IMR-90 (cell line): Measurements from ENCODE around the gene CEMP1. TPM values are rescaled to one million over a fixed set of nuclear protein-coding genes. Genes with fewer than 3 reads are reported as not detected.

Experiments used
- ATAC-seq: fragments of 200-7000 bp; cut with Tn5 transposase; 2 replicates; pipeline ENCODE4 v1.9.1; 2020; ENCODE audit warnings: low read depth, mild to moderate bottlenecking, moderate library complexity
- BruUV-seq: library from RNA; stranded (reverse); fragments of 400-500 nt; replicated peaks from 2 replicates; lab custom pipeline; 2021; lab: Mats Ljungman, UMichigan
- CTCF ChIA-PET: fragments of 300-600 bp; formaldehyde crosslinking; extraction: SDS; loops from one replicate; lab custom pipeline; 2021; ENCODE audit warnings: antibody characterized with exemption; lab: Yijun Ruan, JAX
- POLR2A ChIA-PET: fragments of 300-600 bp; sonication (Branson Sonifier 250); formaldehyde crosslinking; loops from one replicate; lab custom pipeline; 2022; ENCODE audit warnings: antibody characterized with exemption; ENCODE audit not compliant: unreplicated experiment; lab: Charles Lee
- DNase-seq: peaks from one replicate; pipeline ENCODE4 v3.0.0; 2013
- H2AFZ ChIP-seq: replicated peaks from 2 replicates; pipeline ENCODE3; 2013; ENCODE audit warnings: low read length, mild to moderate bottlenecking; ENCODE audit not compliant: poor library complexity
- H2AK5ac ChIP-seq: 2 replicates; pipeline ENCODE4 v1.6.1; 2013; ENCODE audit warnings: low read depth, low read length, inconsistent platforms
- H2AK9ac ChIP-seq: replicated peaks from 2 replicates; pipeline ENCODE3; 2013; ENCODE audit warnings: mild to moderate bottlenecking, low read depth, low read length, moderate library complexity; ENCODE audit not compliant: poor library complexity
- H2BK120ac ChIP-seq: 2 replicates; pipeline ENCODE4 v1.6.1; 2013; ENCODE audit warnings: low read depth, low read length, inconsistent platforms
- H2BK15ac ChIP-seq: 3 replicates; pipeline ENCODE4 v1.6.1; 2013; ENCODE audit warnings: low read depth, low read length, inconsistent platforms
- H2BK20ac ChIP-seq: 2 replicates; pipeline ENCODE4 v1.6.1; 2013; ENCODE audit warnings: low read depth, mild to moderate bottlenecking, inconsistent platforms, low read length, moderate library complexity
- H2BK5ac ChIP-seq: 2 replicates; pipeline ENCODE4 v1.6.1; 2013; ENCODE audit warnings: mild to moderate bottlenecking, low read depth, low read length, inconsistent platforms; ENCODE audit not compliant: poor library complexity, severe bottlenecking
- H3K14ac ChIP-seq: replicated peaks from 2 replicates; pipeline ENCODE4 v1.6.1; 2013; ENCODE audit warnings: low read depth, low read length, inconsistent platforms
- H3K18ac ChIP-seq: 2 replicates; pipeline ENCODE4 v1.6.1; 2013; ENCODE audit warnings: low read depth, low read length, control low read depth
- H3K23ac ChIP-seq: 2 replicates; pipeline ENCODE4 v1.6.1; 2013; ENCODE audit warnings: low read depth, low read length, inconsistent platforms
- H3K27ac ChIP-seq: 2 replicates; pipeline ENCODE4 v1.5.1; 2013; ENCODE audit warnings: mild to moderate bottlenecking, control low read depth, low read length; ENCODE audit not compliant: insufficient read depth
- H3K27me3 ChIP-seq: 2 replicates; pipeline ENCODE4 v1.6.1; 2013; ENCODE audit warnings: low read length; ENCODE audit not compliant: control insufficient read depth, insufficient read depth
- H3K36me3 ChIP-seq: 2 replicates; pipeline ENCODE4 v1.6.1; 2013; ENCODE audit warnings: low read length, mixed read lengths; ENCODE audit not compliant: control insufficient read depth, insufficient read depth
- H3K4ac ChIP-seq: 2 replicates; pipeline ENCODE4 v1.6.1; 2013; ENCODE audit warnings: low read depth, low read length, inconsistent platforms
- H3K4me1 ChIP-seq: 2 replicates; pipeline ENCODE4 v1.6.1; 2013; ENCODE audit warnings: low read length, mixed read lengths; ENCODE audit not compliant: control insufficient read depth, insufficient read depth
- H3K4me2 ChIP-seq: 2 replicates; pipeline ENCODE4 v1.6.1; 2013; ENCODE audit warnings: low read depth, mild to moderate bottlenecking, control low read depth, low read length, moderate library complexity
- H3K4me3 ChIP-seq: 2 replicates; pipeline ENCODE4 v1.5.1; 2013; ENCODE audit warnings: low read depth, mild to moderate bottlenecking, control low read depth, low read length, moderate library complexity; ENCODE audit not compliant: insufficient read depth
- H3K56ac ChIP-seq: 2 replicates; pipeline ENCODE4 v1.6.1; 2013; ENCODE audit warnings: low read length, inconsistent platforms; ENCODE audit not compliant: insufficient read depth; ENCODE audit errors: extremely low read depth
- H3K79me1 ChIP-seq, 2 experiments: 2 replicates each; pipeline ENCODE4 v1.6.1; 2013; ENCODE audit warnings: low read length in 2 of 2, inconsistent platforms in 1 of 2, low read depth in 1 of 2
- H3K9ac ChIP-seq: 2 replicates; pipeline ENCODE4 v1.6.1; 2013; ENCODE audit warnings: low read depth, low read length, control low read depth
- H3K9me1 ChIP-seq: 2 replicates; pipeline ENCODE4 v1.6.1; 2013; ENCODE audit warnings: low read length, inconsistent platforms; ENCODE audit not compliant: insufficient read depth
- H3K9me3 ChIP-seq: 2 replicates; pipeline ENCODE4 v1.6.1; 2013; ENCODE audit warnings: low read length; ENCODE audit not compliant: control insufficient read depth, insufficient read depth
- H4K20me1 ChIP-seq: 2 replicates; pipeline ENCODE4 v1.6.1; 2013; ENCODE audit warnings: low read length, inconsistent platforms; ENCODE audit not compliant: insufficient read depth
- H4K5ac ChIP-seq: 2 replicates; pipeline ENCODE4 v1.6.1; 2013; ENCODE audit warnings: mild to moderate bottlenecking, low read depth, low read length, control low read depth
- H4K8ac ChIP-seq, 2 experiments: 2 replicates each; pipeline ENCODE4 v1.6.1; 2013; ENCODE audit warnings: low read depth in 2 of 2, low read length in 2 of 2, control low read depth in 1 of 2, inconsistent platforms in 1 of 2
- H4K91ac ChIP-seq: 2 replicates; pipeline ENCODE4 v1.6.1; 2013; ENCODE audit warnings: low read depth, low read length, inconsistent platforms; ENCODE audit not compliant: insufficient read depth
- BHLHE40 ChIP-seq: fragments of 150-350 bp; IDR thresholded peaks from 2 replicates; pipeline ENCODE4 v1.6.1; 2016; ENCODE audit warnings: mild to moderate bottlenecking, low read depth, low read length
- CEBPB ChIP-seq: IDR thresholded peaks from 2 replicates; pipeline ENCODE4 v1.6.1; 2012; ENCODE audit warnings: low read depth, low read length, improper control_type of control experiment
- CHD1 ChIP-seq: IDR thresholded peaks from 2 replicates; pipeline ENCODE4 v1.6.1; 2012; ENCODE audit warnings: low read depth, low read length, improper control_type of control experiment
- FOS ChIP-seq: fragments of 150-350 bp; IDR thresholded peaks from 2 replicates; pipeline ENCODE4 v1.6.1; 2016; ENCODE audit warnings: low read depth, low read length
- MAZ ChIP-seq: IDR thresholded peaks from 2 replicates; pipeline ENCODE4 v1.6.1; 2012; ENCODE audit warnings: low read depth, mild to moderate bottlenecking, low read length, improper control_type of control experiment, moderate library complexity, borderline replicate concordance
- MXI1 ChIP-seq: IDR thresholded peaks from 2 replicates; pipeline ENCODE4 v1.6.1; 2012; ENCODE audit warnings: low read depth, mild to moderate bottlenecking, low read length, moderate library complexity, borderline replicate concordance
- NFE2L2 ChIP-seq: fragments of 150-350 bp; IDR thresholded peaks from 2 replicates; pipeline ENCODE4 v1.6.1; 2016; ENCODE audit warnings: low read depth, mild to moderate bottlenecking, low read length
- POLR2A ChIP-seq: IDR thresholded peaks from 2 replicates; pipeline ENCODE4 v1.6.1; 2012; ENCODE audit warnings: mild to moderate bottlenecking, low read depth, low read length
- RAD21 ChIP-seq: IDR thresholded peaks from 2 replicates; pipeline ENCODE4 v1.6.1; 2012; ENCODE audit warnings: low read length, improper control_type of control experiment
- RCOR1 ChIP-seq: IDR thresholded peaks from 2 replicates; pipeline ENCODE4 v1.6.1; 2012; ENCODE audit warnings: mild to moderate bottlenecking, low read length, improper control_type of control experiment; ENCODE audit not compliant: insufficient replicate concordance
- RFX5 ChIP-seq: IDR thresholded peaks from 2 replicates; pipeline ENCODE4 v1.8.0; 2012; ENCODE audit warnings: low read depth, mild to moderate bottlenecking, low read length, moderate library complexity
- SMC3 ChIP-seq: fragments of 150-350 bp; IDR thresholded peaks from 2 replicates; pipeline ENCODE4 v1.6.1; 2016; ENCODE audit warnings: low read depth, mild to moderate bottlenecking, antibody characterized with exemption, low read length, moderate library complexity
- WGBS, 2 experiments: methylation state at CpG; one replicate each; pipeline versions ENCODE4 v1.1.5 to v1.1.7; 2013; ENCODE audit warnings: missing lambda C conversion rate in 2 of 2; ENCODE audit not compliant: insufficient read length in 1 of 2; ENCODE audit errors: extremely low coverage in 2 of 2; 5-methylcytosine and 5-hydroxymethylcytosine counted together
- dilution Hi-C: fragments of 300-500 bp; cut with HindIII; formaldehyde crosslinking; loops from one replicate; pipeline ENCODE4 v1.14.3; 2018; ENCODE audit warnings: low sequenced_read_pairs; ENCODE audit not compliant: unreplicated experiment
- in situ Hi-C: fragments of 300-500 bp; cut with MboI; formaldehyde crosslinking; loops from 3 replicates; pipeline ENCODE4 v1.14.3; 2019; ENCODE audit warnings: low sequenced_read_pairs, inconsistent platforms, mixed read lengths
- intact Hi-C: fragments of 100-400 bp; cut with micrococcal nuclease; formaldehyde crosslinking; loops from 2 replicates; pipeline ENCODE4 v1.10.0; 2022
- polyA plus RNA-seq, 3 experiments: library from polyadenylated mRNA; depleted of rRNA; stranded (reverse); fragments of >200 nt; gene quantifications; 2 replicates each; pipeline ENCODE4 v1.2.3, GENCODE V29; 2012; ENCODE audit warnings: low replicate concordance in 1 of 3
- total RNA-seq: library from RNA; depleted of rRNA; stranded (reverse); fragments of >200 nt; gene quantifications from 2 replicates; pipeline ENCODE4 v1.2.3, GENCODE V29; 2012
- TF ChIP-seq, protein P1 (sequence below): fragments of 150-350 bp; IDR thresholded peaks from 2 replicates; pipeline ENCODE4 v1.6.1; 2016; ENCODE audit warnings: low read depth, mild to moderate bottlenecking, low read length, moderate library complexity, borderline replicate concordance
- TF ChIP-seq, protein P2 (sequence below): fragments of 150-350 bp; IDR thresholded peaks from 2 replicates; pipeline ENCODE4 v1.6.1; 2017; ENCODE audit warnings: mild to moderate bottlenecking, antibody characterized with exemption, low read length, low read depth
- TF ChIP-seq, protein P3 (sequence below): conservative IDR thresholded peaks from 2 replicates; pipeline ENCODE4 v1.5.1; 2012; ENCODE audit warnings: mild to moderate bottlenecking, low read depth, low read length, improper control_type of control experiment

Gene CEMP1
- total and polyA plus RNA-seq, 2 of the 4 experiments (the other 2 are of a cell fraction) = not detected

DNA sequence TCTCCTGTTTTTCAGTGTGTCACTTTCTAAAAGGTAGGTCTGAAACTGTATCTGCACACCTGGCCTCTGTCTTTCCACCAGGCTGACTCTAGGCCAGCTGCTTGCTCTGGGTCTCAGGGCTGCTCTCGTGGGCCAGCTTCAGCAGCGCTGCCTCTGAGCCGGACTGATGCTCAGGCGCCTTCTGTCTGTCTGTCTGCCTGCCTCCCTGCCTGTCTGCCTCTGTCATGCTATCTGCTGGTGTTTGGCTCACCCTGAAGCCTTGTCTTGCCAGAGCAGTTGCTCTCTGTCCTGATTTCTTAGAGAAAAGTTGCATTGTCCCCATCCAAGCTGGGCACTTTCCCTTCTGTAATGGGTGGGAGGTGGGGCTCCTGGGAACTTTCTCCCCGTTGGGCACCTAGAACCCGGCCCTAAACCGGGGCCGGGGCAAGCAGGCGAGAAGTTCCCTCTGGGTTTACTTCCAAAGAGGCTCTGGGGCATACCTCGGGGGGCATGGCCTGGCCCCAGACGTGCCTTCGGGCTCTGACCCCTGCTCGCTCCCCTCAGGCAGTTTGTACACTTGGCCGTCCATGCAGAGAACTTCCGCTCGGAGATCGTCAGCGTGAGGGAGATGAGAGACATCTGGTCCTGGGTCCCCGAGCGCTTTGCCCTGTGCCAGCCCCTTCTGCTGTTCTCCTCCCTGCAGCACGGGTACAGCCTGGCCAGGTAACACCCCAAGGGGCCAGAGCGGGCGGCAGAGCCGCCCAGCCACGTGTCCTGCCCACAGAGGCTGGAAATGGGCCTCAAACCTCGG lies 33.3 kb downstream of the CEMP1 start:
- Histone ChIP-seq H4K5ac (no peak overlapping the region), H3K4me2 (no peak overlapping the region), H2BK15ac (no peak overlapping the region), H2AK9ac (no peak overlapping the region), H3K4me3 (no peak overlapping the region), H2AFZ (no peak overlapping the region), H3K27ac (no peak overlapping the region), H4K20me1 (peaks cover 20% of the 10 kb centered on the region), H3K18ac (no peak overlapping the region), H3K4me1 (peaks cover 9% of the 10 kb centered on the region), H3K9me3 (no peaks in the 10 kb centered on the region), H3K9ac (no peak overlapping the region), H2BK5ac (no peak overlapping the region), H3K27me3 (no peaks in the 10 kb centered on the region), H3K4ac (no peak overlapping the region), H2AK5ac (no peak overlapping the region), H3K9me1 (no peaks in the 10 kb centered on the region), H3K56ac (no peak overlapping the region), H3K14ac (no peak overlapping the region), H2BK20ac (no peak overlapping the region), H3K79me1 (peaks cover 3 to 24% of the 10 kb centered on the region in 2 experiments; a peak in 3 of 4 replicates), H3K23ac (no peak overlapping the region), H2BK120ac (no peak overlapping the region), H4K91ac (no peak overlapping the region), H4K8ac (no peak overlapping the region), H3K36me3 (peaks cover 19% of the 10 kb centered on the region; the same call in 1 of the 2 replicates)
- dilution Hi-C loops = no loop called here
- ATAC-seq (no peak), DNase-seq (no peak)
- ChIA-PET POLR2A (no interaction called here), CTCF (no interaction called here)
- WGBS, 2 experiments = 78% methylated on average over 11 of the region's 26 CpGs; no CpG with 5 or more reads in 1 of the 2 experiments
- intact Hi-C loops = no loop called here
- BruUV-seq = no TSS peak
- in situ Hi-C loops = loop anchor here (5.0 kb wide), 1 partner anchor 156 kb away; the partner anchor contains the start of gene ABCA3
- TF ChIP-seq POLR2A = no peak
- TF ChIP-seq, protein P1, sequence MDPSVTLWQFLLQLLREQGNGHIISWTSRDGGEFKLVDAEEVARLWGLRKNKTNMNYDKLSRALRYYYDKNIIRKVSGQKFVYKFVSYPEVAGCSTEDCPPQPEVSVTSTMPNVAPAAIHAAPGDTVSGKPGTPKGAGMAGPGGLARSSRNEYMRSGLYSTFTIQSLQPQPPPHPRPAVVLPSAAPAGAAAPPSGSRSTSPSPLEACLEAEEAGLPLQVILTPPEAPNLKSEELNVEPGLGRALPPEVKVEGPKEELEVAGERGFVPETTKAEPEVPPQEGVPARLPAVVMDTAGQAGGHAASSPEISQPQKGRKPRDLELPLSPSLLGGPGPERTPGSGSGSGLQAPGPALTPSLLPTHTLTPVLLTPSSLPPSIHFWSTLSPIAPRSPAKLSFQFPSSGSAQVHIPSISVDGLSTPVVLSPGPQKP = no peak
- no peak for TF ChIP-seq MXI1
- TF ChIP-seq, protein P2, sequence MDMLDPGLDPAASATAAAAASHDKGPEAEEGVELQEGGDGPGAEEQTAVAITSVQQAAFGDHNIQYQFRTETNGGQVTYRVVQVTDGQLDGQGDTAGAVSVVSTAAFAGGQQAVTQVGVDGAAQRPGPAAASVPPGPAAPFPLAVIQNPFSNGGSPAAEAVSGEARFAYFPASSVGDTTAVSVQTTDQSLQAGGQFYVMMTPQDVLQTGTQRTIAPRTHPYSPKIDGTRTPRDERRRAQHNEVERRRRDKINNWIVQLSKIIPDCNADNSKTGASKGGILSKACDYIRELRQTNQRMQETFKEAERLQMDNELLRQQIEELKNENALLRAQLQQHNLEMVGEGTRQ = no peak
- no peak for TF ChIP-seq MAZ
- no peak for TF ChIP-seq NFE2L2
- TF ChIP-seq, protein P3, sequence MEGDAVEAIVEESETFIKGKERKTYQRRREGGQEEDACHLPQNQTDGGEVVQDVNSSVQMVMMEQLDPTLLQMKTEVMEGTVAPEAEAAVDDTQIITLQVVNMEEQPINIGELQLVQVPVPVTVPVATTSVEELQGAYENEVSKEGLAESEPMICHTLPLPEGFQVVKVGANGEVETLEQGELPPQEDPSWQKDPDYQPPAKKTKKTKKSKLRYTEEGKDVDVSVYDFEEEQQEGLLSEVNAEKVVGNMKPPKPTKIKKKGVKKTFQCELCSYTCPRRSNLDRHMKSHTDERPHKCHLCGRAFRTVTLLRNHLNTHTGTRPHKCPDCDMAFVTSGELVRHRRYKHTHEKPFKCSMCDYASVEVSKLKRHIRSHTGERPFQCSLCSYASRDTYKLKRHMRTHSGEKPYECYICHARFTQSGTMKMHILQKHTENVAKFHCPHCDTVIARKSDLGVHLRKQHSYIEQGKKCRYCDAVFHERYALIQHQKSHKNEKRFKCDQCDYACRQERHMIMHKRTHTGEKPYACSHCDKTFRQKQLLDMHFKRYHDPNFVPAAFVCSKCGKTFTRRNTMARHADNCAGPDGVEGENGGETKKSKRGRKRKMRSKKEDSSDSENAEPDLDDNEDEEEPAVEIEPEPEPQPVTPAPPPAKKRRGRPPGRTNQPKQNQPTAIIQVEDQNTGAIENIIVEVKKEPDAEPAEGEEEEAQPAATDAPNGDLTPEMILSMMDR = no peak
- TF ChIP-seq FOS = no peak
- no peak for TF ChIP-seq RFX5
- TF ChIP-seq CHD1 = no peak
- TF ChIP-seq BHLHE40 = no peak
- TF ChIP-seq RAD21 = no peak
- no peak for TF ChIP-seq CEBPB
- TF ChIP-seq SMC3 = no peak
- TF ChIP-seq RCOR1 = no peak
